ENCODE data around the gene CPNE2.

DNA sequence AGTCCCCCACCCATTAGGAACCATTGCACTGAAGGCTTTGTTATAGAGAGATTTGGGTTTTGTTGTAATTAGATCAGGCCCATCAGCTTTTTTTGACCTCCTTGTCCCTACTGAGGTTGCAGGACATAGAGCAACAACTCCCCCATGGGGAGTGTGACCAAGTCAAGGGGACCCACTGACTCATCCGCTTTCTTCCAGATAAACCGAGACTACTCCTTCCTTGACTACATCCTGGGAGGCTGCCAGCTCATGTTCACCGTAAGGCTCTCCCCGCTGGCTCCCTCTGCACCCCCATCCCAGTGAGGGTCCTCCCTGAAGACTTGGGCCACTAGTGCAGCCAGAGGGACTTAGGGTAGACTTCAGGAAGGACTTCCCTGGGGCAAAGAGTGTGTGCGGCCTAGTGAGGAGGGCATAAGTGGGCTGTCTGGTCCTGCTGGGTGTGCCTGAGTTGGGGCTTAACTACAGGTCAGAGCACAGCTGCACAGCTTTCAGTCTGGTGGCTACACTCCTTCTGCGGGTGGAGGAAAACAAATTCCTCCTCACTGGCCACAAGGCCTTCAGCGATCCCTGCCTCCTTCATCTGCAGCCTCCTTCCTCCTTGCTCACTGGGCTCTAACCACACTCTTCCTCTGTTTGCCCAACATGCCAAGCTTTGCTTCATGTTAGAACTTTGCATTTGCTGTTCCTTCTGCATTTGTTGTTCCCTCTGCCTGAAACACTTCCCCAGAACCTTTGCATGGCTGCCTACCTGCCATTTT is 31.0 kb downstream of the CPNE2 start:
- TF ChIP-seq, protein P1, sequence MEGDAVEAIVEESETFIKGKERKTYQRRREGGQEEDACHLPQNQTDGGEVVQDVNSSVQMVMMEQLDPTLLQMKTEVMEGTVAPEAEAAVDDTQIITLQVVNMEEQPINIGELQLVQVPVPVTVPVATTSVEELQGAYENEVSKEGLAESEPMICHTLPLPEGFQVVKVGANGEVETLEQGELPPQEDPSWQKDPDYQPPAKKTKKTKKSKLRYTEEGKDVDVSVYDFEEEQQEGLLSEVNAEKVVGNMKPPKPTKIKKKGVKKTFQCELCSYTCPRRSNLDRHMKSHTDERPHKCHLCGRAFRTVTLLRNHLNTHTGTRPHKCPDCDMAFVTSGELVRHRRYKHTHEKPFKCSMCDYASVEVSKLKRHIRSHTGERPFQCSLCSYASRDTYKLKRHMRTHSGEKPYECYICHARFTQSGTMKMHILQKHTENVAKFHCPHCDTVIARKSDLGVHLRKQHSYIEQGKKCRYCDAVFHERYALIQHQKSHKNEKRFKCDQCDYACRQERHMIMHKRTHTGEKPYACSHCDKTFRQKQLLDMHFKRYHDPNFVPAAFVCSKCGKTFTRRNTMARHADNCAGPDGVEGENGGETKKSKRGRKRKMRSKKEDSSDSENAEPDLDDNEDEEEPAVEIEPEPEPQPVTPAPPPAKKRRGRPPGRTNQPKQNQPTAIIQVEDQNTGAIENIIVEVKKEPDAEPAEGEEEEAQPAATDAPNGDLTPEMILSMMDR (IDR thresholded peaks at IDR 0.05): no peak
- TF ChIP-seq POLR2AphosphoS5 (IDR thresholded peaks at IDR 0.05) (no peak), EP300 (IDR thresholded peaks at IDR 0.05) (no peak), POLR2A (IDR thresholded peaks at IDR 0.05) (no peak)
